Endothelial cell of umbilical vein (primary cell): Measurements from ENCODE around the gene TMEM175. TPM values are rescaled to one million over a fixed set of nuclear protein-coding genes. Genes with fewer than 3 reads are reported as not detected.

ENCODE experiments used
- BruUV-seq: library from RNA; stranded (reverse); fragments of 400-500 nt; replicated peaks from 2 replicates; lab custom pipeline; 2021; lab: Mats Ljungman, UMichigan
- CTCF ChIA-PET: fragments of 300-600, 350-600 bp; sonication (Branson Sonifier 250); formaldehyde crosslinking; loops from one replicate; lab custom pipeline; 2021; ENCODE audit warnings: antibody characterized with exemption, inconsistent platforms; lab: Charles Lee
- POLR2A ChIA-PET: fragments of 300-600, 350-600 bp; sonication (Branson Sonifier 250); formaldehyde crosslinking; loops from one replicate; lab custom pipeline; 2021; ENCODE audit warnings: antibody characterized with exemption, inconsistent platforms; lab: Charles Lee
- DNase-seq: peaks from one replicate; pipeline ENCODE4 v3.0.0-alpha.2; 2011; ENCODE audit warnings: low read depth, low spot score
- FAIRE-seq: peaks from 2 replicates; lab custom pipeline; 2011; peaks lifted over from hg19 to GRCh38; lab: Jason Lieb, UNC
- H2AFZ ChIP-seq: 2 replicates; pipeline ENCODE4 v1.6.0; 2012; ENCODE audit warnings: low read depth, low read length, control low read depth, inconsistent platforms
- H3K27ac ChIP-seq: 2 replicates; pipeline ENCODE4 v1.5.1; 2011; ENCODE audit warnings: low read depth, mild to moderate bottlenecking, control low read depth, low read length, moderate library complexity; ENCODE audit not compliant: insufficient read depth
- H3K27me3 ChIP-seq, 2 experiments: 2 replicates each; pipeline versions ENCODE4 v1.6.0 to v1.6.1; 2011; ENCODE audit warnings: low read length in 2 of 2, mixed read lengths in 1 of 2; ENCODE audit not compliant: control insufficient read depth in 2 of 2, insufficient read depth in 2 of 2
- H3K36me3 ChIP-seq, 2 experiments: 2 replicates in 1 of 2; 3 replicates in 1 of 2; pipeline ENCODE4 v1.5.1; 2011; ENCODE audit warnings: low read length in 2 of 2, mild to moderate bottlenecking in 1 of 2, moderate library complexity in 1 of 2; ENCODE audit not compliant: control insufficient read depth in 2 of 2, insufficient read depth in 2 of 2; ENCODE audit errors: extremely low read depth in 1 of 2
- H3K4me1 ChIP-seq: 3 replicates; pipeline ENCODE4 v1.5.1; 2011; ENCODE audit warnings: mild to moderate bottlenecking, low read length; ENCODE audit not compliant: control insufficient read depth, insufficient read depth; ENCODE audit errors: extremely low read depth
- H3K4me2 ChIP-seq: 2 replicates; pipeline ENCODE4 v1.6.1; 2011; ENCODE audit warnings: low read length, control low read depth, mixed read lengths; ENCODE audit not compliant: insufficient read depth
- H3K4me3 ChIP-seq, 3 experiments: fragments of 200-600 bp in 1 of 3; sonication (generic), shearing (Covaris generic) in 1 of 3; replicated peaks in 1 of 3; 2 replicates each; pipeline ENCODE4 v1.5.1; 2011 to 2016; ENCODE audit warnings: control low read depth in 3 of 3, low read length in 3 of 3, mild to moderate bottlenecking in 2 of 3, inconsistent platforms in 1 of 3, low read depth in 1 of 3, moderate library complexity in 1 of 3; ENCODE audit not compliant: insufficient read depth in 1 of 3
- H3K79me2 ChIP-seq: 2 replicates; pipeline ENCODE4 v1.6.0; 2012; ENCODE audit warnings: low read length, inconsistent platforms; ENCODE audit not compliant: control insufficient read depth, insufficient read depth
- H3K9ac ChIP-seq: replicated peaks from 2 replicates; pipeline ENCODE3; 2011; ENCODE audit warnings: low read length, control low read depth; ENCODE audit not compliant: insufficient read depth; ENCODE audit errors: extremely low read depth
- H3K9me1 ChIP-seq: replicated peaks from 3 replicates; pipeline ENCODE4 v1.6.0; 2011; ENCODE audit warnings: mild to moderate bottlenecking, low read length; ENCODE audit not compliant: control insufficient read depth, insufficient read depth; ENCODE audit errors: extremely low read depth
- H3K9me3 ChIP-seq: replicated peaks from 2 replicates; pipeline ENCODE4 v1.5.1; 2012; ENCODE audit warnings: low read length, inconsistent platforms; ENCODE audit not compliant: control insufficient read depth, insufficient read depth
- H4K20me1 ChIP-seq: replicated peaks from 2 replicates; pipeline ENCODE3; 2011; ENCODE audit warnings: mild to moderate bottlenecking, low read length; ENCODE audit not compliant: control insufficient read depth, insufficient read depth; ENCODE audit errors: extremely low read depth
- EZH2 ChIP-seq: IDR thresholded peaks from 2 replicates; pipeline ENCODE4 v1.6.1; 2012; ENCODE audit warnings: borderline replicate concordance, low read depth, mild to moderate bottlenecking, moderate library complexity, low read length, inconsistent platforms; ENCODE audit not compliant: severe bottlenecking
- FOS ChIP-seq: IDR thresholded peaks from 2 replicates; pipeline ENCODE4 v1.6.1; 2011; ENCODE audit warnings: mild to moderate bottlenecking, low read length, moderate library complexity, borderline replicate concordance; ENCODE audit not compliant: insufficient read depth
- GATA2 ChIP-seq: IDR thresholded peaks from 2 replicates; pipeline ENCODE4 v1.7.0; 2011; ENCODE audit warnings: low read depth, mild to moderate bottlenecking, moderate library complexity, mixed read lengths, low read length; ENCODE audit not compliant: insufficient read length, insufficient read depth
- JUN ChIP-seq: IDR thresholded peaks from 2 replicates; pipeline ENCODE4 v1.6.1; 2011; ENCODE audit warnings: borderline replicate concordance, low read depth; ENCODE audit not compliant: insufficient read length, insufficient read depth
- MAX ChIP-seq: IDR thresholded peaks from 2 replicates; pipeline ENCODE4 v1.6.1; 2011; ENCODE audit not compliant: insufficient read depth, insufficient read length
- MYC ChIP-seq: IDR thresholded peaks from one replicate; pipeline ENCODE4 v1.6.1; 2011; ENCODE audit warnings: mild to moderate bottlenecking, low read depth, low read length
- POLR2A ChIP-seq: IDR thresholded peaks from 2 replicates; pipeline ENCODE4 v1.6.1; 2012; ENCODE audit warnings: low read depth, mild to moderate bottlenecking, control low read depth, low read length
- POLR2AphosphoS5 ChIP-seq: IDR thresholded peaks from 2 replicates; pipeline ENCODE4 v1.6.1; 2012; ENCODE audit warnings: low read depth, mild to moderate bottlenecking, control low read depth, low read length, moderate library complexity; ENCODE audit not compliant: insufficient read depth
- dilution Hi-C: fragments of 300-500 bp; cut with MboI; formaldehyde crosslinking; loops from one replicate; pipeline ENCODE4 v1.15.0; 2019; ENCODE audit warnings: low sequenced_read_pairs; ENCODE audit not compliant: extremely low pct_ligation_motif_present
- intact Hi-C: fragments of 100-400 bp; cut with micrococcal nuclease; formaldehyde crosslinking; loops from one replicate; pipeline ENCODE4 v1.10.0; 2022
- polyA plus RNA-seq, 4 experiments: library from polyadenylated mRNA; depleted of rRNA in 3 of 4; stranded (reverse) in 3 of 4; unstranded in 1 of 4; fragments of >200 nt; gene quantifications; 2 replicates each; pipeline versions ENCODE4 v1.2.1 to v1.2.3, GENCODE V29; 2011 to 2012; ENCODE audit warnings: missing spikeins in 1 of 4
- total RNA-seq: library from RNA; stranded (reverse); gene quantifications from 2 replicates; pipeline ENCODE4 v1.2.3, GENCODE V29; 2021
- TF ChIP-seq, protein P1 (sequence below), 2 donors: IDR thresholded peaks; 1 replicate in 1 of 2; 2 replicates in 1 of 2; pipeline ENCODE4 v1.5.1; 2011; ENCODE audit warnings: low read length in 2 of 2, mild to moderate bottlenecking in 2 of 2, moderate library complexity in 2 of 2, control low read depth in 1 of 2, inconsistent platforms in 1 of 2, low read depth in 1 of 2; ENCODE audit not compliant: insufficient read depth in 1 of 2; ENCODE audit errors: extremely low read depth in 1 of 2

Gene TMEM175
- total and polyA plus RNA-seq, 2 donors (not counting 3 experiments of a cell fraction or from before 2014, with no cell fraction given), result 21.9 to 80.1 TPM

GRCh38 chr4:1001561-1002130 is 69.4 kb downstream of the TMEM175 start:
- Histone ChIP-seq H4K20me1 (no peaks in the 10 kb centered on the region), H3K27me3 (peaks cover 33 to 44% of the 10 kb centered on the region in 2 experiments), H3K79me2 (no peaks in the 10 kb centered on the region), H3K9me1 (no peaks in the 10 kb centered on the region), H3K9ac (no peak overlapping the region), H2AFZ (no peak overlapping the region), H3K4me1 (no peaks in the 10 kb centered on the region), H3K9me3 (no peaks in the 10 kb centered on the region), H3K27ac (no peak overlapping the region), H3K4me3 (no peak overlapping the region), H3K36me3 (no peaks in the 10 kb centered on the region), H3K4me2 (no peak overlapping the region)
- DNase-seq, result no peak
- TF ChIP-seq JUN, result no peak
- TF ChIP-seq MYC, result no peak
- TF ChIP-seq POLR2AphosphoS5, result no peak
- TF ChIP-seq POLR2A, result no peak
- TF ChIP-seq MAX, result no peak
- no peak for TF ChIP-seq FOS
- no peak for TF ChIP-seq EZH2
- no peak for TF ChIP-seq GATA2
- TF ChIP-seq, protein P1, sequence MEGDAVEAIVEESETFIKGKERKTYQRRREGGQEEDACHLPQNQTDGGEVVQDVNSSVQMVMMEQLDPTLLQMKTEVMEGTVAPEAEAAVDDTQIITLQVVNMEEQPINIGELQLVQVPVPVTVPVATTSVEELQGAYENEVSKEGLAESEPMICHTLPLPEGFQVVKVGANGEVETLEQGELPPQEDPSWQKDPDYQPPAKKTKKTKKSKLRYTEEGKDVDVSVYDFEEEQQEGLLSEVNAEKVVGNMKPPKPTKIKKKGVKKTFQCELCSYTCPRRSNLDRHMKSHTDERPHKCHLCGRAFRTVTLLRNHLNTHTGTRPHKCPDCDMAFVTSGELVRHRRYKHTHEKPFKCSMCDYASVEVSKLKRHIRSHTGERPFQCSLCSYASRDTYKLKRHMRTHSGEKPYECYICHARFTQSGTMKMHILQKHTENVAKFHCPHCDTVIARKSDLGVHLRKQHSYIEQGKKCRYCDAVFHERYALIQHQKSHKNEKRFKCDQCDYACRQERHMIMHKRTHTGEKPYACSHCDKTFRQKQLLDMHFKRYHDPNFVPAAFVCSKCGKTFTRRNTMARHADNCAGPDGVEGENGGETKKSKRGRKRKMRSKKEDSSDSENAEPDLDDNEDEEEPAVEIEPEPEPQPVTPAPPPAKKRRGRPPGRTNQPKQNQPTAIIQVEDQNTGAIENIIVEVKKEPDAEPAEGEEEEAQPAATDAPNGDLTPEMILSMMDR (IDR thresholded peaks at IDR 0.05; ENCODE audit: extremely low read depth in 1 of 2, insufficient read depth in 1 of 2, low read depth in 1 of 2, low read length in 2 of 2), result no peak
- dilution Hi-C loops, result no loop called here
- no TSS peak for BruUV-seq
- no peak for FAIRE-seq
- POLR2A ChIA-PET, result no interaction called here
- CTCF ChIA-PET, result interaction anchor here (1.2 kb wide), 1 partner anchor 15 kb away, joined by 3 read pairs; the partner anchor contains the start of gene IDUA
- intact Hi-C loops, result no loop called here
